ENCODE results near the gene KIAA1217. TPM values are rescaled to one million over a fixed set of nuclear protein-coding genes. Genes with fewer than 3 reads are reported as not detected.

Gene KIAA1217
- polyA plus RNA-seq (ENCODE audit: insufficient read length), result 41.8 TPM

GRCh38 chr10:24208661-24209431 lies at the start of gene KIAA1217:
TSS of gene KIAA1217 (plus strand) at chr10:24209138. CDS start at chr10:24209194, 56 bp downstream.
- DNase-seq, result peak; percentile 59

GRCh38 chr10:24162206-24162985 lies 46.5 kb upstream of the KIAA1217 start:
- no peak for DNase-seq

- DNase-seq, result no peak
These were observed 45.5 kb upstream of the KIAA1217 start for GRCh38 chr10:24163485-24163884.

- DNase-seq, result peak; percentile 20
These were observed 40.4 kb upstream of the KIAA1217 start for GRCh38 chr10:24168258-24169170.

- DNase-seq, result no peak
These were observed 38.7 kb upstream of the KIAA1217 start for GRCh38 chr10:24170199-24170598.

- no peak for DNase-seq
These were observed 36.0 kb upstream of the KIAA1217 start for GRCh38 chr10:24172909-24173308.

GRCh38 chr10:24174014-24174413 lies 34.9 kb upstream of the KIAA1217 start:
- DNase-seq, result no peak

- DNase-seq, result no peak
These were observed 32.3 kb upstream of the KIAA1217 start for GRCh38 chr10:24176658-24177057.

- no peak for DNase-seq
These were observed 31.3 kb upstream of the KIAA1217 start for GRCh38 chr10:24177636-24178035.

- no peak for DNase-seq
These were observed 28.0 kb upstream of the KIAA1217 start for GRCh38 chr10:24180891-24181290.

- no peak for DNase-seq
These were observed 24.5 kb upstream of the KIAA1217 start for GRCh38 chr10:24184455-24184854.

- DNase-seq, result no peak
These were observed 15.6 kb upstream of the KIAA1217 start for GRCh38 chr10:24193330-24193729.

- DNase-seq, result no peak
These were observed 11.7 kb upstream of the KIAA1217 start for GRCh38 chr10:24197263-24197662.

GRCh38 chr10:24201503-24202180 lies 7.3 kb upstream of the KIAA1217 start:
- DNase-seq, result no peak

- DNase-seq, result no peak
These were observed 6.8 kb upstream of the KIAA1217 start for GRCh38 chr10:24202181-24202570.

GRCh38 chr10:24205821-24206220 lies 3.1 kb upstream of the KIAA1217 start:
- DNase-seq, result no peak

GRCh38 chr10:24206334-24206733 lies 2.6 kb upstream of the KIAA1217 start:
- no peak for DNase-seq

- no peak for DNase-seq
These were observed 2.0 kb upstream of the KIAA1217 start for GRCh38 chr10:24206926-24207325.

- DNase-seq, result no peak
These were observed 1.6 kb upstream of the KIAA1217 start for GRCh38 chr10:24207341-24207740.

- DNase-seq, result peak; percentile 34
These were observed 942 bp upstream of the KIAA1217 start for GRCh38 chr10:24207781-24208611.

GRCh38 chr10:24209432-24209771 lies 464 bp downstream of the KIAA1217 start:
- peak; percentile 31 for DNase-seq

All from hindlimb muscle (tissue), 1 donor.